ENCODE data around the gene ST3GAL2. TPM values are rescaled to one million over a fixed set of nuclear protein-coding genes. Genes with fewer than 3 reads are reported as not detected.

ST3GAL2 gene
- total RNA-seq, 1 donor from 2014 or later: 67.6 TPM

GRCh38 chr16:70460737-70461261 lies 21.9 kb upstream of the ST3GAL2 start:
- Mint-ChIP-seq H3K4me1 (ENCODE audit: unreplicated experiment) (peaks cover 13% of the 10 kb centered on the region), H3K27ac (ENCODE audit: unreplicated experiment) (peak overlapping the region; percentile 72), H3K36me3 (ENCODE audit: unreplicated experiment) (peaks cover 2% of the 10 kb centered on the region), H3K27me3 (ENCODE audit: unreplicated experiment) (no peaks in the 10 kb centered on the region), H3K9me3 (ENCODE audit: unreplicated experiment) (no peaks in the 10 kb centered on the region), H3K4me3 (ENCODE audit: unreplicated experiment) (no peak overlapping the region)
- no peak for TF ChIP-seq CTCF (IDR thresholded peaks at IDR 0.05)
- no peak for DNase-seq (ENCODE audit: extremely low spot score, unreplicated experiment)

GRCh38 chr16:70457446-70458166 lies 18.7 kb upstream of the ST3GAL2 start:
- no peaks in the 10 kb centered on the region for H3K9me3 Mint-ChIP-seq (ENCODE audit: unreplicated experiment)
- peaks cover 25% of the 10 kb centered on the region for H3K4me1 Mint-ChIP-seq (ENCODE audit: unreplicated experiment)
- DNase-seq (ENCODE audit: extremely low spot score, unreplicated experiment): no peak

GRCh38 chr16:70455910-70456309 lies 17.0 kb upstream of the ST3GAL2 start:
- TF ChIP-seq CTCF (IDR thresholded peaks at IDR 0.05): no peak
- Mint-ChIP-seq H3K4me1 (ENCODE audit: unreplicated experiment) (peaks cover 17% of the 10 kb centered on the region), H3K4me3 (ENCODE audit: unreplicated experiment) (no peak overlapping the region), H3K9me3 (ENCODE audit: unreplicated experiment) (no peaks in the 10 kb centered on the region), H3K36me3 (ENCODE audit: unreplicated experiment) (no peaks in the 10 kb centered on the region), H3K27ac (ENCODE audit: unreplicated experiment) (no peak overlapping the region), H3K27me3 (ENCODE audit: unreplicated experiment) (no peaks in the 10 kb centered on the region)
- DNase-seq (ENCODE audit: extremely low spot score, unreplicated experiment): no peak

More at GRCh38 chr16:70457446-70458166, 18.7 kb upstream of the ST3GAL2 start:
- no peak for TF ChIP-seq CTCF (IDR thresholded peaks at IDR 0.05)
- Mint-ChIP-seq H3K27ac (ENCODE audit: unreplicated experiment) (no peak overlapping the region), H3K4me3 (ENCODE audit: unreplicated experiment) (no peak overlapping the region), H3K27me3 (ENCODE audit: unreplicated experiment) (no peaks in the 10 kb centered on the region), H3K36me3 (ENCODE audit: unreplicated experiment) (no peaks in the 10 kb centered on the region)

GRCh38 chr16:70454222-70455034 lies 15.5 kb upstream of the ST3GAL2 start, which contains the start of gene FCSK:
FCSK (plus strand) TSS chr16:70454595; CDS start chr16:70463191, 8,596 bp downstream.
- TF ChIP-seq CTCF (IDR thresholded peaks at IDR 0.05): no peak
- DNase-seq (ENCODE audit: extremely low spot score, unreplicated experiment): no peak
- Mint-ChIP-seq H3K4me1 (ENCODE audit: unreplicated experiment) (peaks cover 12% of the 10 kb centered on the region), H3K27me3 (ENCODE audit: unreplicated experiment) (no peaks in the 10 kb centered on the region), H3K9me3 (ENCODE audit: unreplicated experiment) (no peaks in the 10 kb centered on the region), H3K36me3 (ENCODE audit: unreplicated experiment) (no peaks in the 10 kb centered on the region), H3K4me3 (ENCODE audit: unreplicated experiment) (peak within 1 kb of the TSS; percentile 77), H3K27ac (ENCODE audit: unreplicated experiment) (peak within 1 kb of the TSS; percentile 92)

GRCh38 chr16:70453892-70454221 lies 15.0 kb upstream of the ST3GAL2 start:
- H3K27me3 Mint-ChIP-seq (ENCODE audit: unreplicated experiment): no peaks in the 10 kb centered on the region

More at GRCh38 chr16:70453892-70454221, 15.0 kb upstream of the ST3GAL2 start:
- no peaks in the 10 kb centered on the region for H3K9me3 Mint-ChIP-seq (ENCODE audit: unreplicated experiment)
- no peak for TF ChIP-seq CTCF (IDR thresholded peaks at IDR 0.05)
- H3K27ac Mint-ChIP-seq (ENCODE audit: unreplicated experiment): peak overlapping the region; percentile 92
- peak overlapping the region; percentile 77 for H3K4me3 Mint-ChIP-seq (ENCODE audit: unreplicated experiment)
- peaks cover 12% of the 10 kb centered on the region for H3K4me1 Mint-ChIP-seq (ENCODE audit: unreplicated experiment)
- H3K36me3 Mint-ChIP-seq (ENCODE audit: unreplicated experiment): no peaks in the 10 kb centered on the region
- DNase-seq (ENCODE audit: extremely low spot score, unreplicated experiment): no peak
